ENCODE data around the gene ZBTB34. TPM values are rescaled to one million over a fixed set of nuclear protein-coding genes. Genes with fewer than 3 reads are reported as not detected.

Gene ZBTB34
- total RNA-seq, 4 donors from 2014 or later, result 12.0 to 13.8 (median 13.1) TPM

GRCh38 chr9:126860757-126861466, 473 bp downstream of the ZBTB34 start:
- no peak for TF ChIP-seq POLR2A (IDR thresholded peaks at IDR 0.05)
- TF ChIP-seq CTCF (IDR thresholded peaks at IDR 0.05), result no peak
- DNase-seq (ENCODE audit: low spot score in 2 of 2), result no peak
- peak overlapping the region; percentile 53 for H3K4me3 ChIP-seq (ENCODE audit: low read depth, poor library complexity, severe bottlenecking)
- intact Hi-C loops (cut with DNase I; ENCODE audit: low total_unique reads), result no loop called here
- 0 to 1% methylated on average over 9 to 25 of the region's 71 CpGs for WGBS, 2 donors

GRCh38 chr9:126861707-126862103, 1.3 kb downstream of the ZBTB34 start:
- TF ChIP-seq POLR2A (IDR thresholded peaks at IDR 0.05) (no peak), CTCF (IDR thresholded peaks at IDR 0.05) (no peak)
- WGBS, 2 donors, result 9 to 11% methylated on average over 3 of the region's 3 CpGs
- intact Hi-C loops (cut with DNase I; ENCODE audit: low total_unique reads), result no loop called here
- no peak overlapping the region for H3K4me3 ChIP-seq (ENCODE audit: low read depth, poor library complexity, severe bottlenecking)
- DNase-seq (ENCODE audit: low spot score in 2 of 2), result no peak

- no peak overlapping the region for H3K4me3 ChIP-seq (ENCODE audit: low read depth, poor library complexity, severe bottlenecking)
- TF ChIP-seq CTCF (IDR thresholded peaks at IDR 0.05) (no peak), POLR2A (IDR thresholded peaks at IDR 0.05) (no peak)
- intact Hi-C loops (cut with DNase I; ENCODE audit: low total_unique reads), result no loop called here
- WGBS, 2 donors, result 36 to 38% methylated on average over 11 of the region's 11 CpGs
- DNase-seq (ENCODE audit: low spot score in 2 of 2), result no peak
These were observed 1.8 kb downstream of the ZBTB34 start for GRCh38 chr9:126862104-126862761.

GRCh38 chr9:126864771-126865170, 4.3 kb downstream of the ZBTB34 start:
- WGBS, 2 donors, result 61 to 69% methylated on average over 2 of the region's 2 CpGs
- no peak for TF ChIP-seq CTCF (IDR thresholded peaks at IDR 0.05)
- intact Hi-C loops (cut with DNase I; ENCODE audit: low total_unique reads), result no loop called here
- H3K4me3 ChIP-seq (ENCODE audit: low read depth, poor library complexity, severe bottlenecking), result no peak overlapping the region
- DNase-seq (ENCODE audit: low spot score in 2 of 2), result no peak

- TF ChIP-seq POLR2A (IDR thresholded peaks at IDR 0.05), result no peak
- no peak for TF ChIP-seq CTCF (IDR thresholded peaks at IDR 0.05)
- no peak for DNase-seq (ENCODE audit: low spot score in 2 of 2)
- H3K4me3 ChIP-seq (ENCODE audit: low read depth, poor library complexity, severe bottlenecking), result no peak overlapping the region
- intact Hi-C loops (cut with DNase I; ENCODE audit: low total_unique reads), result no loop called here
- 48 to 63% methylated on average over 7 of the region's 7 CpGs for WGBS, 2 donors
These were observed 8.9 kb downstream of the ZBTB34 start for GRCh38 chr9:126869368-126869767.
